HG03196 (cell line): ENCODE results near the gene ADAM19.

ENCODE experiments used
- ATAC-seq: cut with Tn5 transposase; IDR thresholded peaks from one replicate; pipeline ENCODE4 v1.9.1; 2021; ENCODE audit not compliant: unreplicated experiment

The ADAM19 gene

GRCh38 chr5:157469073-157469472 is 106.5 kb downstream of the ADAM19 start:
- no peak for ATAC-seq

- ATAC-seq: no peak
Measured at GRCh38 chr5:157468293-157468965, 107.1 kb downstream of the ADAM19 start.

GRCh38 chr5:157464519-157465171 is 110.9 kb downstream of the ADAM19 start:
- ATAC-seq: peak; percentile 70

GRCh38 chr5:157463621-157464518 is 111.7 kb downstream of the ADAM19 start:
- no peak for ATAC-seq

- no peak for ATAC-seq
Measured at GRCh38 chr5:157463081-157463480, 112.5 kb downstream of the ADAM19 start.

GRCh38 chr5:157460921-157461792 is 114.4 kb downstream of the ADAM19 start:
- no peak for ATAC-seq

- ATAC-seq: no peak
Measured at GRCh38 chr5:157459715-157460599, 115.6 kb downstream of the ADAM19 start, which contains the start of gene NIPAL4. Gene NIPAL4 (plus strand): TSS chr5:157460213. CDS start chr5:157460321, 108 bp downstream.

GRCh38 chr5:157458835-157459234 is 116.7 kb downstream of the ADAM19 start:
- no peak for ATAC-seq

GRCh38 chr5:157457391-157457790 is 118.2 kb downstream of the ADAM19 start:
- ATAC-seq: no peak

GRCh38 chr5:157456301-157456700 is 119.3 kb downstream of the ADAM19 start:
- no peak for ATAC-seq

- no peak for ATAC-seq
Measured at GRCh38 chr5:157455057-157455456, 120.5 kb downstream of the ADAM19 start.

- ATAC-seq: no peak
Measured at GRCh38 chr5:157454273-157454672, 121.3 kb downstream of the ADAM19 start.

- no peak for ATAC-seq
Measured at GRCh38 chr5:157451806-157452205, 123.8 kb downstream of the ADAM19 start.

- ATAC-seq: no peak
Measured at GRCh38 chr5:157450024-157450423, 125.6 kb downstream of the ADAM19 start.

- no peak for ATAC-seq
Measured at GRCh38 chr5:157449011-157449723, 126.4 kb downstream of the ADAM19 start.

- no peak for ATAC-seq
Measured at GRCh38 chr5:157447201-157447637, 128.4 kb downstream of the ADAM19 start.

GRCh38 chr5:157446412-157446935 is 129.1 kb downstream of the ADAM19 start:
- ATAC-seq: no peak

- ATAC-seq: no peak
Measured at GRCh38 chr5:157445745-157446411, 129.7 kb downstream of the ADAM19 start.
